ENCODE measurements around the gene DUSP28.
A peak's percentile ranks its signal among the peaks of the same experiment; 100 is the strongest.

Gene DUSP28

GRCh38 chr2:240588006-240588655 is 28.0 kb downstream of the DUSP28 start:
- DNase-seq = no peak

- DNase-seq = no peak
Measured at GRCh38 chr2:240588669-240589068, 28.5 kb downstream of the DUSP28 start.

DNA sequence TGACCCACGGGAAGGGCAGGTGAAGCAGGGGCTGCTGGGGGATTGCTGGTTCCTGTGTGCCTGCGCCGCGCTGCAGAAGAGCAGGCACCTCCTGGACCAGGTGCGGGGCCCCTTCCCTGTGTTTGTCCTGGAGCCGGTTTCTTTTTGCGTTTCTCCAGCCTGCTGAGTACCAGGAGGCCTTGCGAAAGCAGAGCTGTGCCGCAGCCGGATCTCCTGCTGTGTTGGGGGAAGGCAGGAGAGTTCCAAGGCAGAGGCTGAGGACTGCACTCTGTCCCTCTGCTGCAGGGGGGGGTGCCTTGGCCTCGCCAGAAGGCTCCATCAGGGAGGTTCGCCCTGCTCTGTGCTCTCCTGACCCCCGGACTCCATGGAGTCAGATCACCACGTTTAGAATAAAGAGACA is 29.2 kb downstream of the DUSP28 start:
- DNase-seq = no peak

GRCh38 chr2:240589850-240590525 is 29.8 kb downstream of the DUSP28 start:
- no peak for DNase-seq

DNA sequence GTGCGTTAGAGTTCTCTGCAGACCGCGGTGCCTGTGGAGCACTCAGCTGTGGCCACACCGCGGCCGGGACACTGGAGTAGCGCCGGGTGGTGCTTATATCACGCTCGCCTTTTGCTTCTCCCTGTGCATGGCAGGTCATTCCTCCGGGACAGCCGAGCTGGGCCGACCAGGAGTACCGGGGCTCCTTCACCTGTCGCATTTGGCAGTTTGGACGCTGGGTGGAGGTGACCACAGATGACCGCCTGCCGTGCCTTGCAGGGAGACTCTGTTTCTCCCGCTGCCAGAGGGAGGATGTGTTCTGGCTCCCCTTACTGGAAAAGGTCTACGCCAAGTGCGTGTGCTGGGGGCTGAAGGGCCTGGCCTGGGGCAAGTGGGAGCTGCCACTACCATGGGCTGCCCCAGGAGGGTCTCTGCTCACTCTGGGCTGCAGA is 30.5 kb downstream of the DUSP28 start:
- DNase-seq = no peak

GRCh38 chr2:240591226-240591625 is 31.1 kb downstream of the DUSP28 start:
- DNase-seq = no peak

DNA sequence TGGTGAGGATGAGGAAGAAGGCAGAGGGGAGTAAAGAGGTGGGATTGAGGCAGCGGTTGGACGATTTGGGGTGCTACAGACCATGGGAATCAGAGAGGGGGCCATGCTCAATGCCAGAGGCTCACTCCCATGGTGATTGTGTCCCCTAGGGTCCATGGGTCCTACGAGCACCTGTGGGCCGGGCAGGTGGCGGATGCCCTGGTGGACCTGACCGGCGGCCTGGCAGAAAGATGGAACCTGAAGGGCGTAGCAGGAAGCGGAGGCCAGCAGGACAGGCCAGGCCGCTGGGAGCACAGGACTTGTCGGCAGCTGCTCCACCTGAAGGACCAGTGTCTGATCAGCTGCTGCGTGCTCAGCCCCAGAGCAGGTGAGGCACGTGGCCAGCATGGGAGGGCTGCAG is 31.6 kb downstream of the DUSP28 start:
- DNase-seq = no peak

DNA sequence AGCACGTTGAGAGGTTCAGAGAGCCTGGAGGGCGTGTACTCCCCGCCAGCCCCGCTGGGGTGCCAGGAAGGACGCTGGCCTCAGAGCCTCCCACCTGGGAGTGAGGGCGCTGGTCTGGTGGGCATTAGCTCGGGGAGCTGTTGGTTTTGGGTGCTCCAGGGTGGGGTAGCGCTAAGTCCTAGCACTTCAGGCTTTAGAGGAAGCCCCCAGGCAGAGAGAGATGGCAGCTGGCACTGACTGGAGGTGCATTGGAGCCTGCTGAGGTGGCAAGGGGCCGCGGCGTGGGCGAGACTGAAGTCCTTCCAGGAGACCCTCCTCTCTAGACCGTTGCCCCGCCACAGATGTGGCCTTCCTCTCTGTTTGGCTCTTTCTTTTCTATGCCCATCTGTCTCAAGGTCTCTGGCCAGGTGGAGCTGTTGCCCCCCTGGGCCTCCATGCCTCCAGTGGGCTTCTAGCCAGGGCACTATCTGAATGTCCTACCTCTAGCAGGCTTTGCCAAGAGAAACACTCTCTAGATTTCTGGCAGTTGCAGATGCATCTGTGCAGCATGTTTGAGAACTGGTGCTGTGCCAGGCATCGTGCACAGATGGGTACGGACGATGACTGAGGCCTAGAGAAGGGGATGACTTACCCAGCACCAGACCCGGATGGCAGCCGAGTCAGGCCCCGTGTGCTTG is 33.0 kb downstream of the DUSP28 start:
- peak; percentile 86 for DNase-seq

DNA sequence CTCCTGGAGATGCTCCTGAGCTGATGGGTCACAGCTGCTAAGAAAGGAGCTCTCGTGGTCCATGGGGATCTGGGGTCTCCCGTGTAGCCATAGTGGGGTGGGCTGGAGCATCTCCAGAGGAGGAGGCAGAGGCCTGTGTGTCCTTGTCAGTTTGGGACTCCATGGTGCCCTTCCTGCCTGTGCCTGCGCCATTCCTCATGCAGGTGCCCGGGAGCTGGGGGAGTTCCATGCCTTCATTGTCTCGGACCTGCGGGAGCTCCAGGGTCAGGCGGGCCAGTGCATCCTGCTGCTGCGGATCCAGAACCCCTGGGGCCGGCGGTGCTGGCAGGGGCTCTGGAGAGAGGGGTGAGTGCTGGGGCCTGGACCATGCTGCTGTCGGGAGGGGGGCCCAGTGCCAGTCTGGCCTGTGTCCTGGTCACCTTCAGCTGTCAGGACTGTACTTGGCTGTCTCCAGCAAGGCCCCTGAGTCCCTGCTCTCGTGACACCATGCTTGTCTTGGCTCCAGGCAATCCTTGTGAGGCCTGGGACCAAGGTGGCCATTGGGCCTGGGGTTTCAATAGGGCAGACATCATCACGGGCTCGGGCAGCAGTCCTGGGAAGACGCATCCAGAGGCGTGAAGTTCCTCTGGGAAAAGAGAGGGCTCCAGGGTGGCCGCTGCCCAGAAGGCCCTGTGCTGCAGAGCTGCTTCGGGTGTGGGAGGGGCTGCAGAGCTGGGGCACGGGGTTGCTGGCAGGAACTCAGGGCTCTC is 33.7 kb downstream of the DUSP28 start:
- no peak for DNase-seq

GRCh38 chr2:240594511-240595380 is 34.6 kb downstream of the DUSP28 start:
- no peak for DNase-seq

DNA sequence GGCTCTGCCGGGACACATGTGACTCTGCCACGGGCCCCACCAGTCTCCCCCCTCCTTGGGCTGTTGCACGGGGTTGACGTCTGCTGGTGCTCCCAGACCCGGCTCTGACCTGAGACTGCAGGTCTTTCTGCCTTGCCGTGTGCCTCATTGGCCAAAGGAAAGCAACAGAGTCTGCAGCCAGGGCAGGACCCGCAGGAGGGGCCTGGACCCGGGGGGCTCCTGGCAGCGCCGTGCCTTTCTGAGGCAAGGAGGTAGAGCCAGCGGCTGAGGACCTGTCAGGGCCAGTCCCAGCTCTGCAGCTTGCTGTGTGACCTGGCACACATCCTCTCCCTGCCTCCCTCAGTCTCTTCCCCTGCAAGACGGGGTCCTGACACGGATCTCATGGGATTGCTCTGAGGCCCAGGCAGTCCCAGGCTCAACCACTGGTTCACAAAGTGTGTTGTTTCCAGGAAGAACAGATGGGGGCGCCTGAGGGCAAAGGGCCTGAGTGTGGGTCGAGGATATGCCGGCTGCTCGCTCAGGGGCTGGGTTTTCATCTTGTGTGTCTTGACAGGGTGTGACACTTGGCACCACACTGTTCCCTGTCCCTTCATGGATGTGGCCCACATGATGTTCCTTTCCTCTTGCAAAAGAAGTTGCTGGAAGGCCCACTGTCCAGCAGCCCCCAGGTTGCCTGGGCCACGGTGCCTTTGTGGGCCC is 35.4 kb downstream of the DUSP28 start:
- no peak for DNase-seq

DNA sequence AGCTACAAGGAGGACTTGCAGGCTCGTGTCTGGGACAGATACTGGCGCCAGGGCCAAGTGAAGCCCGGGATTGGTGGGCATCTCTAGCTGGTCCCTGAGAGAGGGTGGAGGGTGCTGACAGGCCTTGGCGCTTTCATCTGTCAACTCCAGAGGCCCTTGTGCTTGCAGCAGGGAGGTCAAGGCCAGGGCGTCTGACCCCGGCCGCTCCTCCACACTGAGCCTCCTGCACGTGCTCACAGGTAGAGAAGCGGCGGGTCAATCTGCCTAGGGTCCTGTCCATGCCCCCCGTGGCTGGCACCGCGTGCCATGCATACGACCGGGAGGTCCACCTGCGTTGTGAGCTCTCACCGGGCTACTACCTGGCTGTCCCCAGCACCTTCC is 35.9 kb downstream of the DUSP28 start:
- DNase-seq = no peak

- no peak for DNase-seq
Measured at GRCh38 chr2:240596491-240596931, 36.4 kb downstream of the DUSP28 start.

- no peak for DNase-seq
Measured at GRCh38 chr2:240597054-240597418, 36.9 kb downstream of the DUSP28 start.

DNA sequence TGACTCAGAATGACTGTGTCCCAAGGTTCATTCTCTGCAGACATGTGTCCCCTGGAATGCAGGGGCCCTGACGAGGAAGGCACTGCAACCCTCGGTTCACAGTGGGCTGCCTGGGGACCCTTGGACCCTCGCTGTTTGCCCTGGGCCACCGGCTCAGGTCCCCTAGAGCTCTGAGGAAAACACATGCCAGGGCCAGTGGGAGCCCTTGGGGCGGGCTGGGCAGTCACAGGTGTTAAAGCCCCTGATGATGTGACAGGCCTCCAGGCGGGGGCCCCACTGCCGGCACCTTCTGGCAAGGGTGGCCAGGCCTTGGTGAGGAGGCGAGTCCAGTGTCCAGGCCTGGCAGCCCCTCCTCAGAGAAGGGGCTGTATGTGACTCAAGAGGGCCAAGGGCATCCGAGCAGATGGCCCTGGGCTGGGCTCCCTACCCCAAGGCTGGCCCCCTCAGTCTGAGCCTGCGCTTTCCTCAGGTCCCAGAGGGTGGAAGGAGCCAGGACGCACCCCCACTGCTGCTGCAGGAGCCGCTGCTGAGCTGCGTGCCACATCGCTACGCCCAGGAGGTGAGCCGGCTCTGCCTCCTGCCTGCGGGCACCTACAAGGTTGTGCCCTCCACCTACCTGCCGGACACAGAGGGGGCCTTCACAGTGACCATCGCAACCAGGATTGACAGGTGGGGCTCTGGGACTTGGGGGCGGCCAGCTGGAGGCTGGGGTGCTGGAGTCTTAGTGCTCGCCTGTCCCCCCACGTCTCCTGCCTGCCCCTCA is 37.4 kb downstream of the DUSP28 start:
- no peak for DNase-seq

DNA sequence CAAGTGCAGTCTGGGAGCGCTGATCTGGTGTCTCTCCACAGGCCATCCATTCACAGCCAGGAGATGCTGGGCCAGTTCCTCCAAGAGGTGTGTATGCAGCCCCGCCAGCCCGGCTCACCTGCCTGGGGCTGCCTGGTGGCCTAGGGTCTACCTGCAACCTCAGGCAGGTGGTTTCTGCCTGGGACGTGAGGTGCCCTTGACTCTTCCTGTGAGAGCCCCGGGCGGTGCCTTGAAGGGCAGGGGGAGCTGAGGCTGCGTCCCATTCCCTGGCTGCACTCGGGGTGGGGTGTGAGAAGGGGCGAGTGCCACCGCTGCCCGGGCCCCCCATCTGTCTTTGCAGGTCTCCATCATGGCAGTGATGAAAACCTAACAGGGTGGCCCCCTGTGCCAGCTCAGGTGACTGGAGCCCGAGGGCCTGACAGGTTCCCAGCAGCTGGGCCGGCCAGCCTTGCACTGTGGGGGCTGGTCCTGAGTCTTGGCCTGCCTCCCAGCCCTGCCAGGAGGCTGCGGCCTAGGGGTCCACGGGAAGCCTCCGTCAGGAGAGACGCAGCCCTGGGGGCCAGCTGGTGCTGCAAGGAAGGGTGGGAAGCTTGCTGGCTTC is 38.3 kb downstream of the DUSP28 start:
- no peak for DNase-seq

DNA sequence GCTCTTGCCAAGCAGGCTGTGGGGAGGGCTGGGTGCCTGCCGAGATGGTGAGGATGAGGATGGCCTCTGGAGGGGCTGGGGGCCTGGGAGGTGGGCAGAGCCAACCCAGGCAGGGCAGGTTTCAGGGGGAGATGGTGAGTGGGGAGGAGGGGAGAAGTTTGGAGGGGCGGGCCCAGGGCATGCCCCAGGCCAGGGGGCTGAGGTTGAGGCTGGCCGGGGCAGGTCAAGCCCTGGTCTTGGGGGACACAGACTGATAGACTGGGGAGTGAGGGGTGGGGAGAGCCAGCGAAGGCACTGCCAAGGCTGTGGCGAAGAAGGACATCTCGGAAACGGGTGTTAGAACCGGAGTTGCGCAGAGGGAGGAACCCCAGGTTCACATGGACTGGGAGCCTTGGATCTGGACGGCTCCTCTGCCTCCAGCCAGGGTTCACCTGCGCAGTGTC is 39.0 kb downstream of the DUSP28 start:
- DNase-seq = no peak

GRCh38 chr2:240600451-240600961 is 40.3 kb downstream of the DUSP28 start:
- DNase-seq = no peak

DNA sequence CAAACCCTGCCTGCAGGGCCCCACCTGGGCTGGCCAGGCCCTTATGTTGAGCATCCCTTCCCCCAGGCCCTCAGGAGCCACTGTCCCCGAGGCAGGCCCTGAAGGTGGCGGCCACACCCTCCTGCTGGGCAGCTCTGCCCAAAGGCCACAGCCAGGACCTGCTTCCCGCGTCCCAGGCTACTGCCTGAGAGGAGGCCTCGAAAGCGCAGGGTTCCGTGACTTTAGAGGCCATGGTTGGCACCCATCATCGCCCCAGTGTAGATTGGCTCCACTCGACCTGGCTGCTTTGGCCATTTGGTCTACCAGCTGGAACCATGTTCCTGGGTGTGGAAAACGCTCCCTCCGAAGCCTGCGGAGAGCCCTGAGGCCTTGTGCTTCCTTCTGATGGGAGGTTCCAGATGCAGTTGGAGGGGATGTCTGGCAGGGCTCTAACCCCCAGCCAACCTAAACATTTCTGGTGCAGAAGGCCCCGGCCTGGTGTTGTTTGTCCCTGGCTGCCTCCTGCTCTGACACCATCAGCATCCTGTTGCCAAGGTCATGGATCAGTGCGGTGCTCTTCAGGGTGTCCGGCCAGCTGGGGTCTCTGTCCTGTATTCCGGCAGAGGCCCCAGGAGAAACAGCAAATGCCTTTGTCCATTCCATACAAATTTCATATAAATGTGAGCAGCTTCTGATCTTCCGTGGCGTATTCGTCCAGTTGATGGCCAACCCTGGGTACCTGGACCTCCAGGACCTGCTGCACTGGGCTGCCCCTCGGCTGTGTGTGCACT is 41.1 kb downstream of the DUSP28 start:
- no peak for DNase-seq

DNA sequence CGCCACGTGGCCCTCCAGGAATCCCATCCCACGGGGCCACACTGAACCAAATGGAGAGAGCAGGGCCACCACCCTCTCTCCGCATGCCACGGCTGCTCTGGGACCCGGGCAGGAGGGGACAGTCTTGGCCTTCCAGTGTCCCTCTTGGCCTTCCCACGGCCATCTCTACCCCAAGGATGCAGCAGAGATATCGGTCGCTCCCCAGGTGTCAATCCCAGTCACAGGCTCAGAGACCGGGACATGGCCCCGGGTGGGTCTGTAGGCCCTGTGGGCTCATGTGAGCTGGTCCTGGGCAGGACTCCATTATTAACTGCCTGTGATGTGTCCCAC is 41.6 kb downstream of the DUSP28 start:
- DNase-seq = no peak

Measured in DMS 273 treated with DMSO at 0.1 percent for 48 hours (cell line).